Measurements from ENCODE around the gene CYBRD1.
"Not testable (repeated sequence)": the region's sequence is repeated elsewhere in the genome, so short reads cannot be mapped to it uniquely, and the experiment has no call there.

Gene CYBRD1

DNA sequence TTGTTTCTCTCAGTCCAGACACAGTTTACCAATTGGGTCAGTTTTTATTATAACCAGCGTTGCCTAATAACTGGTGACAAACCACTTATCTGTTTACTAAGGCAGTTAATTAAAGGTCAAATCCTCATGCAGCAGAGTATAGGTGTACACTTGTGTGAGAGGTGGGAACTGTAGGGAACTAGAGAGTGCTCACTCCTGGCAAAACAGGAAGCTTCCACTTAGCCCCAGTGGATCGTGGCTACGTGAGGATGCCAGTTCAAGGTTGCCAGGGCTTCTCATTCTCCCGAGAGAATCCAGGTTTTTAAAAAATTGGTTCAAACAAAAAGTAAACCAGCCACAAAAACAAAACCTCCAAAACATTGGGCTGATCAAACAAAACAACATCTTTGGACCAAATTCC is 8.1 kb downstream of the CYBRD1 start:
- Histone ChIP-seq H3K4me3 (no peak overlapping the region), H4K20me1 (no peaks in the 10 kb centered on the region), H3K36me3 (no peaks in the 10 kb centered on the region), H3K4me1 (no peaks in the 10 kb centered on the region), H3K27me3 (peaks cover under 1% of the 10 kb centered on the region; the same call in 1 of the 2 replicates), H3K9me3 (no peaks in the 10 kb centered on the region; the same call in 1 of the 2 replicates), H3K9ac (no peak overlapping the region), H3K4me2 (no peak overlapping the region), H3K27ac (no peak overlapping the region)
- no peak for TF ChIP-seq Cebpa-rat (IDR thresholded peaks at IDR 0.05)

DNA sequence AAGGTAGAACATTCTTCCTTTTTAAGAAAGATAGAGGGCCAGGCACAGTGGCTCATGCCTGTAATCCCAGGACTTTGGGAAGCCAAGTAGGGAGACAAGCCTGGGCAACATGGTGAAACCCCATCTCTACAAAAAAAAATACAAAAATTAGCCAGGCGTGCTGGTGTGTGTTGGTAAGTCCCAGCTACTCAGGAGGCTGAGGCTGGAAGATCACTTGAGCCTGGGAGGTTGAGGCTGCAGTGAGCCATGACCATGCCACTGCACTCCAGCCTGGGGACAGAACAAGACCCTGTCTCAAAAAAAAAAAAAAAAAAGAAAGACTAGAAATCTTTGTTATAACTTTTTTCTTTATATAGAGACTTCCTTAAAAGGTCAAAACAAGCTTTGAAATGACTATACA is 8.6 kb downstream of the CYBRD1 start:
- H3K9me3 ChIP-seq, H4K20me1 ChIP-seq, H3K36me3 ChIP-seq, H3K4me2 ChIP-seq, H3K27ac ChIP-seq, H3K27me3 ChIP-seq, H3K4me3 ChIP-seq, H3K4me1 ChIP-seq, H3K9ac ChIP-seq: not testable (repeated sequence)

DNA sequence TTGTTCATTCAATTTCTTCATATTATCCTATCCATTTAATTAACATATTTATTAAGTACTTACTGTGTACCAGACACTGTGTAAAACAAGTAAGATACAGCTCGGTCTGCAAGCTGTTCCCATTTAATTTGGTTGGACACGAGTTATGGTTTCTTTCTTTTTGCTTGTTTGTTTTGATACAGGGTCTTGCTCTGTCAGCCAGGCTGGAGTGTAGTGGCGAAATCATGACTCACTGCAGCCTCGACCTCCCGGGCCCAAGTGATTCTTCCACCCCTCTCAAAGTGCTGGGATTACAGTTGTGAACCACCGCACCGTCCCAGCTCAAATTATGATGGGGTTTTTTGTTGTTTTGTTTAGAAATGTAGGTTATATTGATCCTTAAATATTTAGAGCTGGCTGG is 9.0 kb downstream of the CYBRD1 start:
- no peak for TF ChIP-seq Cebpa-rat (IDR thresholded peaks at IDR 0.05)
- Histone ChIP-seq H3K4me2 (no peak overlapping the region), H3K36me3 (no peaks in the 10 kb centered on the region), H3K4me3 (no peak overlapping the region), H3K4me1 (no peaks in the 10 kb centered on the region), H4K20me1 (no peaks in the 10 kb centered on the region), H3K27me3 (no peaks in the 10 kb centered on the region), H3K9me3 (no peaks in the 10 kb centered on the region; the same call in 1 of the 2 replicates), H3K27ac (no peak overlapping the region), H3K9ac (no peak overlapping the region)

- Histone ChIP-seq H3K36me3 (no peaks in the 10 kb centered on the region), H3K9ac (no peak overlapping the region), H3K27me3 (no peaks in the 10 kb centered on the region), H3K4me1 (no peaks in the 10 kb centered on the region), H3K4me2 (no peak overlapping the region), H4K20me1 (no peaks in the 10 kb centered on the region), H3K9me3 (no peaks in the 10 kb centered on the region; the same call in 1 of the 2 replicates), H3K4me3 (no peak overlapping the region), H3K27ac (no peak overlapping the region)
- no peak for TF ChIP-seq Cebpa-rat (IDR thresholded peaks at IDR 0.05)
Measured at GRCh38 chr2:171531836-171532450, 9.7 kb downstream of the CYBRD1 start.

DNA sequence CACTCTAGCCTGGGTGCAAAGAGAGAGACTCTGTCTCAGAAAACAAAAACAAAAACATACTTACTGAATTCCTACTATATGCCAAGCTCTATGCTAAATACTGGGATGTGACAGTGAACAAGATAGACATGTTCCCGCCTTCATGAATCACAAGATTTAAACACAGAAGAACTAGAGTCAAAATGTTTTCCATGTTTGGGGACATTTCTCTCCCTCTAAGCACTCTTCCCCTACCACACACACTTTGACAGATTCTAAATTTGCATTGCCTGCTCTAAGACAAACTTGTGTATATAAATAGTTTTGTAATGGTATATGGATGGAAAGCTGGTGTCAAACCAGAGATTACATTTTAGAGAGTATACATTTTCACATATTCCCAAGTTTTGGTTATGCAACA is 11.1 kb downstream of the CYBRD1 start:
- Histone ChIP-seq H4K20me1 (no peaks in the 10 kb centered on the region), H3K36me3 (no peaks in the 10 kb centered on the region), H3K27ac (no peak overlapping the region), H3K4me3 (no peak overlapping the region), H3K4me1 (no peaks in the 10 kb centered on the region), H3K4me2 (no peak overlapping the region), H3K9me3 (no peaks in the 10 kb centered on the region; the same call in 1 of the 2 replicates), H3K9ac (no peak overlapping the region), H3K27me3 (no peaks in the 10 kb centered on the region)
- no peak for TF ChIP-seq Cebpa-rat (IDR thresholded peaks at IDR 0.05)

- H3K9ac ChIP-seq, H3K4me3 ChIP-seq, H3K4me2 ChIP-seq, H3K27ac ChIP-seq, H3K4me1 ChIP-seq, H4K20me1 ChIP-seq, H3K27me3 ChIP-seq, H3K9me3 ChIP-seq, H3K36me3 ChIP-seq: not testable (repeated sequence)
Measured at GRCh38 chr2:171535528-171535927, 13.3 kb downstream of the CYBRD1 start.

DNA sequence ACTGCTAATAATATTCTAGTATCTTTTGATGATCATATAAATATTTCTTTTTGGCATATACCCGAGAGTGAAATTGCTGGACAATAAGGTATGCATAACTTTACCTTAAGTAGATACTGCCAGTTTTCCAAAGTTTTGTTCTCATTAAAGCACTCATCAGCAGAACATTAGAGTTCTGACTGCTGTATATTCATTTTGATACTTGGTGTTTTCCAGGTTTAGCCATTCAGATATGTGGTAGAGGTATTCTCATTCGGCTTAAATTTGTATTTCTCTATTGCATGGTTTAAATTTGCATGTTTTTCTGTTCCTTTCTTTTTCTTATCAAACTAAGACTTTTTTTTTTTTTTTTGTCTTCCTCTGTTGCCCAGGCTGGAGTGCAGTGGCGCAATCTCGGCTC is 18.2 kb downstream of the CYBRD1 start:
- Histone ChIP-seq H3K4me3 (no peak overlapping the region), H3K27me3 (no peaks in the 10 kb centered on the region), H3K9me3 (no peaks in the 10 kb centered on the region), H3K36me3 (no peaks in the 10 kb centered on the region), H3K9ac (no peak overlapping the region), H3K4me2 (no peak overlapping the region), H3K4me1 (no peaks in the 10 kb centered on the region), H4K20me1 (no peaks in the 10 kb centered on the region), H3K27ac (no peak overlapping the region)
- no peak for TF ChIP-seq Cebpa-rat (IDR thresholded peaks at IDR 0.05)

- Histone ChIP-seq H4K20me1 (no peaks in the 10 kb centered on the region), H3K9me3 (no peaks in the 10 kb centered on the region), H3K9ac (no peak overlapping the region), H3K27me3 (no peaks in the 10 kb centered on the region), H3K27ac (no peak overlapping the region), H3K4me3 (no peak overlapping the region), H3K4me1 (no peaks in the 10 kb centered on the region), H3K36me3 (no peaks in the 10 kb centered on the region), H3K4me2 (no peak overlapping the region)
- no peak for TF ChIP-seq Cebpa-rat (IDR thresholded peaks at IDR 0.05)
Measured at GRCh38 chr2:171541202-171541887, 19.1 kb downstream of the CYBRD1 start.

GRCh38 chr2:171545086-171545485 is 22.8 kb downstream of the CYBRD1 start:
- no peaks in the 10 kb centered on the region for H3K27me3 ChIP-seq
- H3K9ac ChIP-seq: no peak overlapping the region

DNA sequence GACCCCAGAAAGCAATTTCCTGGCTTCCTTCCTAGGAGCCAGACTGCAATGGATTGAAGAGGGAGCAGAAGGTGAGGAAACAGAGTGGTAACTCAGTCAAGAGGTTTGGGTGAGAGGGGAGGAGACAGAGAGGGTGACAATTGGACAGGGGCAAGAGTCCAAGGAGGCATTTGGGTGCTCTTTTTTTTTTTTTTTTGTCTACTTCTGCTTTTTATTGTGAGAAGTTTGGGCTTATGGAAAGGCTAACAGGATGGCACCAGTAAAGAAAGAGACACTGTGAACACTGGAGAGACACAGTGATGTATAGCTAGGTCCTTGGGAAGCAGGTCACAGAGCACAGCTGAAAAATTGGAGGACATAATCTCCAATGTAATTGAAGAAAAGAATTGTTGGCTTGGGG is 25.0 kb downstream of the CYBRD1 start:
- Histone ChIP-seq H3K4me2 (no peak overlapping the region), H3K27ac (no peak overlapping the region), H3K27me3 (no peaks in the 10 kb centered on the region), H4K20me1 (no peaks in the 10 kb centered on the region), H3K4me1 (no peaks in the 10 kb centered on the region), H3K9ac (no peak overlapping the region), H3K9me3 (no peaks in the 10 kb centered on the region), H3K4me3 (no peak overlapping the region), H3K36me3 (no peaks in the 10 kb centered on the region)
- no peak for TF ChIP-seq Cebpa-rat (IDR thresholded peaks at IDR 0.05)

More at GRCh38 chr2:171545086-171545485, 22.8 kb downstream of the CYBRD1 start:
- Histone ChIP-seq H3K36me3 (no peaks in the 10 kb centered on the region), H3K4me2 (no peak overlapping the region), H3K27ac (no peak overlapping the region), H3K4me3 (no peak overlapping the region), H3K4me1 (no peaks in the 10 kb centered on the region), H3K9me3 (no peaks in the 10 kb centered on the region), H4K20me1 (no peaks in the 10 kb centered on the region)
- no peak for TF ChIP-seq Cebpa-rat (IDR thresholded peaks at IDR 0.05)
